Body of pancreas (tissue), 4 donors: ENCODE measurements around the gene G6PC1.

Source experiments
- POLR2A ChIP-seq, 3 donors: fragments of 450-650 bp; IDR thresholded peaks; one replicate each; pipeline ENCODE4 v1.6.1; 2016; ENCODE audit warnings: antibody characterized with exemption in 3 of 3, mild to moderate bottlenecking in 2 of 3
- TF ChIP-seq, protein P1 (sequence below), 7 experiments: fragments of 450-650 bp in 4 of 7; fragments of 200-600 bp in 3 of 7; sonication (generic) in 3 of 7; IDR thresholded peaks; one replicate each; pipeline ENCODE4 v1.5.1; 2016 to 2019; ENCODE audit warnings: antibody characterized with exemption in 7 of 7

DNA sequence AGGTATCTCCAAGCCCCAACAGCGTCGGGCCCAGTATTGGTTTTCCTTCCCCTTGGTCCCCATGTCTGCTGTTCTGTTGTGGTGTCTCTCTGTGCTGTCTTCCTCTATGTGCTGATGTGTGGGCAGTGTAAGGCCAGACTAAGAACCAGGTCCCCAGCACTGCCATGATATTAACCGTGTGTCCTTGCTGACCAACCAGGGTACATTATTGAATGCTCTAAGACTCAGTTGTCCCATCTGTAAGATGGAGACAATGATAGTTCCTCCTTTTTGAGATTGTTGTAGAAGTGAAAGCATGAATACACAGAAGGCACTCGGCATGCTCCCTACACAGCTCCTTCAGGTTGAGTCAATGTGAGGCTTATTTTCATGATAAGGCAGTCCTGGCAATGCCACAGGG, 29.0 kb upstream of the G6PC1 start:
- TF ChIP-seq, protein P1, sequence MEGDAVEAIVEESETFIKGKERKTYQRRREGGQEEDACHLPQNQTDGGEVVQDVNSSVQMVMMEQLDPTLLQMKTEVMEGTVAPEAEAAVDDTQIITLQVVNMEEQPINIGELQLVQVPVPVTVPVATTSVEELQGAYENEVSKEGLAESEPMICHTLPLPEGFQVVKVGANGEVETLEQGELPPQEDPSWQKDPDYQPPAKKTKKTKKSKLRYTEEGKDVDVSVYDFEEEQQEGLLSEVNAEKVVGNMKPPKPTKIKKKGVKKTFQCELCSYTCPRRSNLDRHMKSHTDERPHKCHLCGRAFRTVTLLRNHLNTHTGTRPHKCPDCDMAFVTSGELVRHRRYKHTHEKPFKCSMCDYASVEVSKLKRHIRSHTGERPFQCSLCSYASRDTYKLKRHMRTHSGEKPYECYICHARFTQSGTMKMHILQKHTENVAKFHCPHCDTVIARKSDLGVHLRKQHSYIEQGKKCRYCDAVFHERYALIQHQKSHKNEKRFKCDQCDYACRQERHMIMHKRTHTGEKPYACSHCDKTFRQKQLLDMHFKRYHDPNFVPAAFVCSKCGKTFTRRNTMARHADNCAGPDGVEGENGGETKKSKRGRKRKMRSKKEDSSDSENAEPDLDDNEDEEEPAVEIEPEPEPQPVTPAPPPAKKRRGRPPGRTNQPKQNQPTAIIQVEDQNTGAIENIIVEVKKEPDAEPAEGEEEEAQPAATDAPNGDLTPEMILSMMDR (IDR thresholded peaks at IDR 0.05) = no peak
- no peak for TF ChIP-seq POLR2A (IDR thresholded peaks at IDR 0.05)
